Breast epithelium (tissue), 3 donors: ENCODE measurements around the gene ANO7.

Experiments used
- CTCF ChIP-seq, 3 donors: fragments of 450-650 bp; IDR thresholded peaks; one replicate each; pipeline ENCODE4 v1.5.1; 2016 to 2017; ENCODE audit warnings: antibody characterized with exemption in 3 of 3, mild to moderate bottlenecking in 3 of 3, moderate library complexity in 3 of 3
- POLR2AphosphoS5 ChIP-seq, 3 donors: sonication (generic); formaldehyde crosslinking; IDR thresholded peaks; one replicate each; pipeline ENCODE4 v1.6.1; 2017; ENCODE audit warnings: antibody characterized with exemption in 3 of 3

GRCh38 chr2:241188361-241189092 lies at the start of gene ANO7:
- TF ChIP-seq CTCF (IDR thresholded peaks at IDR 0.05), result no peak
- no peak for TF ChIP-seq POLR2AphosphoS5 (IDR thresholded peaks at IDR 0.05)
